Dendritic cell treated with granulocyte-macrophage colony-stimulating factor and Interleukin-4, amounts not matched to agents 40 ng/mL and 50 ng/mL, for 4 days (primary cell): ENCODE measurements around the gene APBA2.

Experiments
- H3K27ac Mint-ChIP-seq: one replicate; pipeline ENCODE4 v1.8.0; 2022; ENCODE audit warnings: mild to moderate bottlenecking, mixed read lengths
- H3K27me3 Mint-ChIP-seq: one replicate; pipeline ENCODE4 v1.8.0; 2022; ENCODE audit warnings: mild to moderate bottlenecking, mixed read lengths
- H3K36me3 Mint-ChIP-seq: one replicate; pipeline ENCODE4 v1.8.0; 2022; ENCODE audit warnings: low read depth, mixed read lengths
- H3K4me1 Mint-ChIP-seq: one replicate; pipeline ENCODE4 v1.8.0; 2022; ENCODE audit warnings: low read depth, mixed read lengths
- H3K4me3 Mint-ChIP-seq: one replicate; pipeline ENCODE4 v1.8.0; 2022; ENCODE audit warnings: mild to moderate bottlenecking, moderate library complexity, mixed read lengths
- H3K9me3 Mint-ChIP-seq: one replicate; pipeline ENCODE4 v1.8.0; 2022; ENCODE audit warnings: mixed read lengths
- intact Hi-C: fragments of 100-400 bp; cut with micrococcal nuclease; formaldehyde crosslinking; loops from one replicate; pipeline ENCODE4 v1.15.0; 2022

The APBA2 gene

DNA sequence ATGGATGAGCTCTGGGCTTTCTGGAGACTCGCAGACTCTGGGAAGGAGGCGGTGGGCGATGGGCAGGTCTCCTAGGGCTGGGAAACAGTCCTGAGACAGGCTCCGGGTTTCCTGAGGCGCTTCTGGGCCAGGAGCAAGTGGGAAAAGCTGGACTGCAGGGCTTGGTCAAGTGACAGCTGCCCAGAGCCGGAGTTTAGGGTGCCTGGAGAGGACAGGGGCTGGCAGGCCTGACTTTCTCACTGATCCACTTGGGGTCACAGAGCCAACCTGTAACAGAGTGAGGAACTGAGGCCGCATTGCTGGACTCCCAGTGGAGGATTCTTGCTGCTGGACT lies 107.9 kb downstream of the APBA2 start:
- no peaks in the 10 kb centered on the region for H3K27me3 Mint-ChIP-seq
- no peaks in the 10 kb centered on the region for H3K36me3 Mint-ChIP-seq
- intact Hi-C loops: no loop called here
- H3K4me1 Mint-ChIP-seq: peaks cover 29% of the 10 kb centered on the region
- H3K27ac Mint-ChIP-seq: no peak overlapping the region
- no peak overlapping the region for H3K4me3 Mint-ChIP-seq
- H3K9me3 Mint-ChIP-seq: no peaks in the 10 kb centered on the region

DNA sequence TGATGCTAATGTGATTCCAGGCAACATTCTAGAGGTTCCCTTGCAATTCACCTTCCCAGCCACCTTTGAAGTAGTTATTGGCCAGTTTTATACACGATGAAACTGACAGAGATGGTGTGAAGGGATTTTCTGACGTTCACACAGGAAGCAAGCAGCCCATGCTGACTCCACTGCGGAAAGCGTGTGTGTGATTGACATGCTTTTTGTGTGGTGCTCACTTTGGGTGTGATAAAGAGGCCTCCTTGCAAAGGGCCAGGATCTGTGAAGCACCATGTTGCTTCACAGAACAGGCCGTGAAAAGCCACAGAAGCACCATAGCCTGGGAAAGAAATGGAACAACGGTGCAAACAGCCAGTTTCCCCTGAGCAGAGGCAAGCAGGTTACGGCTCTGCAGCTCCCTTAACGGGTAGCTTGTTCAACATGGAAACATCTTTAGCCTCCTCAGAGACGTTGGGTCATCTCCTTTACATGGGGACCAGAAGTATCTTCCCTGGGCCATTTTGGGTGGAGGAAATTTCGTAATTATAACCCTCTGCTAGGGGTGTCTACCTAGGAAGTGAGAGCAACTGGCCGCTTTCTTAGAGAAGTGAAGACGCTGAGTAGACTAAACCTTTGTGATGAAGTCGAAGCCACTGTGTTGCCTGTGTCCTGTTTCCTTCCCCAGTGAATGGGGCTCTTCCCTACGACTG lies 108.5 kb downstream of the APBA2 start:
- peak overlapping the region; percentile 50 for H3K27ac Mint-ChIP-seq
- H3K4me3 Mint-ChIP-seq: no peak overlapping the region
- intact Hi-C loops: no loop called here

DNA sequence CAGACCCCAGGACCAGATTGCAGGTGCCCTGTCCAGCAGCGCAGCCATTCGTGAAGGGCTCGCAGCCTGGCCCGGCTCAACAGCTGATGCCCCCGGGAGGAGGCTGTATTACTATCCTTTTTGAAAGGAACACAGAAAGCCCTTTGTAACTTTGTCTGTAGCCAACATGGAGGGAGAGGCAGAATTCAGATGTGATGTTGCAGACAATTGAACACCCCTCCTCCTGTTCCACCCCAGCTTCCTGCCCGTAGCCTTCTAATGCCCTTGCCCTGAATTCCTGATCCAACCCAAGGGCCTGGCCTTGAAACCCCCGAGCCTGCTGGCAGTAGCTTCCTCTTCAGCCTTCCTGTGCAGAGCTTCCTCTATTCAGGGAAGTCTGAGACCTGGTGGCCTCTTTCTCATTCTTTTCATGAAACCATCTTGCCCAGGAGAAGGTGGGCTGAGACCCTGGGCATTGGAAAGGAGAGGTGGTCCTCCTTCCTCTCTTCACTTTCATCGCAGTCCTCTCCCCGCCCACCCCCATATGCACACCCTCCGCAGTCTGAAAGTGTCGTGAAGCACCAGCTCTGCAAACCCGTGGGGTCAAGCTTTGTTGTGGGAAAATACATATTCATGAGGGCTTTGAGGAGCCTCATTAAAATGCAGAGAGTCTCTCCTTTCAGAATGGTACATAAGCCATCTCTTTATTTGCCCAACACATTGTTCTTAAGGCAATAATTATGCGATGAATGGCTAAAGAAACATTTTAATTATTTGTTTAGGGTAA lies 109.2 kb downstream of the APBA2 start:
- intact Hi-C loops: no loop called here
- no peak overlapping the region for H3K4me3 Mint-ChIP-seq
- H3K4me1 Mint-ChIP-seq: peaks cover 29% of the 10 kb centered on the region

More for the DNA sequence above, 108.5 kb downstream of the APBA2 start:
- H3K4me1 Mint-ChIP-seq: peaks cover 29% of the 10 kb centered on the region
- no peaks in the 10 kb centered on the region for H3K36me3 Mint-ChIP-seq
- H3K9me3 Mint-ChIP-seq: no peaks in the 10 kb centered on the region
- H3K27me3 Mint-ChIP-seq: no peaks in the 10 kb centered on the region

DNA sequence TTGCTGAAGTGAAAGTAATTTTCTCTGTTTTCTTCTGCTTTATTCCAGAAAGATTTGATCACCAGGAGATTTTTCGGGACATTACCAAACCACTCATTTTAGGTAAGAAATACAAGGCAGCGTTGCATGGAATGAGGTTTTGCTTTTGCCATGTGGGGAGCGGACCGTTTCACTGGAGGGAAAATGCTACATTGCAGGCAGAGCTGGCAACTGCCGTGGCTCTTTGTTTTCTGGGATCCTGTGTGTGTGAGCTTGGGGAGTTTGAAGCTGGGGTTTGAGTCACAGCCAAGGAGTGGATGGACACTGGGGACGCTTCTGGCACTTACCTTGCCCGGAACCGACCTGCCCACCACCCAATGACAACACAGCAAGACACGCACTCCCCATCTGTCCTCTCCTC lies 109.9 kb downstream of the APBA2 start:
- no peaks in the 10 kb centered on the region for H3K36me3 Mint-ChIP-seq

More for the DNA sequence above, 109.2 kb downstream of the APBA2 start:
- Mint-ChIP-seq H3K9me3 (no peaks in the 10 kb centered on the region), H3K36me3 (no peaks in the 10 kb centered on the region), H3K27me3 (no peaks in the 10 kb centered on the region), H3K27ac (peak overlapping the region; percentile 50)

DNA sequence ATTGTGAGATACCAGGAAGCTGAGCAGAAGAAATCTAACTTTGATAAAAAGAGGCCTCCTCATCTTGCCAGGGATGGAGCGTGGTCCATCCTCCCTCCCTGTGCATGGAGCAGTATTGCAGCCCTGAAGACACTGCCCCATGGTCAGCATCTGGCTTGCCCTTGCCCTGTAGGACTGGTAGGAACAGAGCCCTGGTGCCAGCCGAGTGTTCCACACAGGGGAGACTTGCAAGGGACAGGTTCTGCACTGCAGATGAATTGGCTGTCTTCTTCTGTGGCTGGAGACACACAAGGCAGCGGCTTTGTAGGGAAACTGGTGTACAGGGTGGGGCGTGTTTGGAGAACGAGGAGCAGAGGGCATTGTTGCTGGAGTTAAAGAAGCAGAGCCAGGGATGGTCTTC lies 110.5 kb downstream of the APBA2 start:
- intact Hi-C loops: no loop called here
- H3K4me1 Mint-ChIP-seq: peaks cover 29% of the 10 kb centered on the region

More for the DNA sequence above, 109.9 kb downstream of the APBA2 start:
- Mint-ChIP-seq H3K9me3 (no peaks in the 10 kb centered on the region), H3K4me1 (peaks cover 29% of the 10 kb centered on the region), H3K27ac (no peak overlapping the region), H3K27me3 (no peaks in the 10 kb centered on the region), H3K4me3 (no peak overlapping the region)
- intact Hi-C loops: no loop called here

DNA sequence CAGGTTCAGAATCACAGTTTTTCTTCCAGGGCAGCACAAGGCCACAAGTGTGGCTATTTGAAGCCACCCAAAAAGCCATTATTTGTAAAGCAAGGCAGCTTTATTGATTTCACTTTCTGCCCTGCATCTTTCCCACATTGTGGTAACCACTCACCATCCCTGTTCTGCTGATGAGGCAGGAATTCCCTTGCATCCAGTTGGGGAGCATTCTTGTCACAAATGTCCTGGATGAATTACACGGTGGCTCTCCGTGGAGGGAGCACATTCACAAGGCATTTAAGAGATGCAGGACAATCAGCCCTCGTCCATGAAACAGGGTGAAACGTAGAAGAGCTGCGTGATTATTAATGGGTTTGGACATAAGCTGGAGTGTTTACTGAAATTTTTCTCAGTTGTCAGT lies 111.2 kb downstream of the APBA2 start:
- no peak overlapping the region for H3K4me3 Mint-ChIP-seq
- H3K27ac Mint-ChIP-seq: no peak overlapping the region
- no peaks in the 10 kb centered on the region for H3K9me3 Mint-ChIP-seq
- peaks cover 29% of the 10 kb centered on the region for H3K4me1 Mint-ChIP-seq
- H3K27me3 Mint-ChIP-seq: no peaks in the 10 kb centered on the region
- H3K36me3 Mint-ChIP-seq: no peaks in the 10 kb centered on the region
- intact Hi-C loops: no loop called here

More for the DNA sequence above, 110.5 kb downstream of the APBA2 start:
- H3K4me3 Mint-ChIP-seq: no peak overlapping the region
- H3K36me3 Mint-ChIP-seq: no peaks in the 10 kb centered on the region
- H3K27ac Mint-ChIP-seq: no peak overlapping the region
- no peaks in the 10 kb centered on the region for H3K9me3 Mint-ChIP-seq
- no peaks in the 10 kb centered on the region for H3K27me3 Mint-ChIP-seq

DNA sequence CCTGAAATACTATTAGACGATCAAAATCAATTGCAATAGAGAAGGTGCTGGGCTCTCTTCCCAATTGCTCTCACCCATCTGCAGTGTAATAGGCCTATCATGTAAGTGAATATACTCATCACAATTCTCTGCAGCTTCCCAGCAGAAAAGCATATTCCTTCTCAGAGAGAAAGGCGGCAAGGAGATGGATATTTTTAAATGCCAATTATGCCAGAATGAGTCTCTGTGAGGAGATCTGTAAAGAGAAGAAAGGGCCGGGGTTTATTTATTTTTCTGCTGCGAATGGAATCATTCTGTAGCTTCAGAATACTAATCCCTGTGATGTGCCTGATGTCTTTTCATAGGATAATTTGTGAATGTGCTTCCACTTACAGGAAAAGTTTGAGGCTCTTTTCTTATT lies 112.0 kb downstream of the APBA2 start:
- Mint-ChIP-seq H3K4me3 (no peak overlapping the region), H3K4me1 (peaks cover 25% of the 10 kb centered on the region), H3K9me3 (no peaks in the 10 kb centered on the region), H3K27ac (no peak overlapping the region), H3K27me3 (no peaks in the 10 kb centered on the region), H3K36me3 (no peaks in the 10 kb centered on the region)
- intact Hi-C loops: no loop called here

DNA sequence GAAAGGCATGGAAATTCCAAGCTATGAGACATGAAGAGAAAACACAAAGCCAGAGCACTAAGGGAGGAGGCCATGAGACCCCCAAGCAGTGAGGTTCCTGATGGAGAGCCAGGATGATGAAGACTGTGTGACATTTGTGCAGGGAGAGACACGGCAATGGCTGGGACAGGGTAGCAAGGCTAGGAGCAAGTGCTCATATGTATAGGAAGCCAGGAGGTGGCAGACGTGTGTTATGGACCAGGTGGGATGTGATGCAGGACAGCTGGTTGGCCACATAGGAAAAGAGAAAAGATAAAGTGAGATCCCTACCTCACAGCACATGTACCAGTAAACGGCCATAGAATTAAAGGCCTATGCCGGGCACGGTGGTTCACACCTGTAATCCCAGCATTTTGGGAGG lies 112.7 kb downstream of the APBA2 start:
- intact Hi-C loops: no loop called here
- Mint-ChIP-seq H3K4me1 (peaks cover 18% of the 10 kb centered on the region), H3K36me3 (no peaks in the 10 kb centered on the region), H3K27ac (no peak overlapping the region), H3K9me3 (no peaks in the 10 kb centered on the region), H3K4me3 (no peak overlapping the region), H3K27me3 (no peaks in the 10 kb centered on the region)

DNA sequence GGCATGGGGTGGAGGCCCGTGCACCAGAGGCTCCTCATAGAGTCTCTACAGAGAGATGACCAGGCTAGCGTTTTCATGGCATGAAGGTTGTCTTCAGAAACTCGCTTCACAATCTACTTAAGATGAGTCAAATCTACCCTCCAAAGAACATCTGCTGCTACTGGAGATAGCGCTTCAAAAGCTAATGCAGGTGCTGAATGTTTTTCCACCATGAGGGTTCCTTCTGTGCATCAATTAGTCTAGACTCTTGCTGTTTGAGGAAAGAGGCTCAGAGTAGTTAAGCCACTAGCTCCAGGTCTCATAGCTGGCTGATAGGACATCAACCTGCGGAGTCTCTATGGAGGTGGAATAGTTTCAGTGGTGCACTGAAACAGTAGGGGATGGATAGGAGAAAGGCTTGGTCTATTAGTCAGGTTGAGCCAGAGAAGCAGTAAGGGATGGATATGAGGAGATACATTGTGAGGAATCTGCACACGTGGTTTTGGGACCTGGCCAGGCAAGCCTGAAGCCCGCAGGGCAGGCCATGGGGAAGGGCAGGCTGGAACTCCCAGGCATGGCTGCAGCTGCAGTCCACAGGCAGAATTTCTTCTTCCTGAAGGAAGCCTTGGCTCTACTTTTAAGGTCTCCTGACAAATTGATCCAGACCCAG lies 117.5 kb downstream of the APBA2 start:
- H3K4me3 Mint-ChIP-seq: no peak overlapping the region
- H3K27me3 Mint-ChIP-seq: peaks cover 2% of the 10 kb centered on the region
- H3K27ac Mint-ChIP-seq: no peak overlapping the region
- intact Hi-C loops: no loop called here
- no peaks in the 10 kb centered on the region for H3K36me3 Mint-ChIP-seq
- no peaks in the 10 kb centered on the region for H3K4me1 Mint-ChIP-seq
- peaks cover 7% of the 10 kb centered on the region for H3K9me3 Mint-ChIP-seq

DNA sequence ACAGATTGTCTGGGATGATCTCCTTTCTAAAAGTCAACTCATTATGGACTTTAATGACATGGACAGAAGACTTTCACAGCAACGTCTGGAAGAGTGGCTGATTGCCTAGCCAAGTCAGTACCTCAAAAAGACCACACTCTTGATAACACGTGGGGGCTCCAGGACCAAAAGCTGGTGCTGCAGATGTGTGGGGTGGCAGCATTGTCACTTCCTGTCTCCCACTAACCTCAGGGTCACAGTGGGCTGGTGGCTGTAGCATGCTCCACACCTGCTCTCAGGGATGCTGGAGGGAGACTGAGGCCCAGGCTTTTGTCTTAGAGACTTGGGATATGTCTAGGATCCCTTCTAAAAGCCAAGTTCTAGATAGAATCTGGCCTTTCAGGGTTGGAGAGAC lies 118.1 kb downstream of the APBA2 start:
- peaks cover 7% of the 10 kb centered on the region for H3K9me3 Mint-ChIP-seq
- no peaks in the 10 kb centered on the region for H3K4me1 Mint-ChIP-seq
- intact Hi-C loops: no loop called here
- no peak overlapping the region for H3K27ac Mint-ChIP-seq
- H3K4me3 Mint-ChIP-seq: no peak overlapping the region
- H3K27me3 Mint-ChIP-seq: peaks cover 2% of the 10 kb centered on the region
- H3K36me3 Mint-ChIP-seq: no peaks in the 10 kb centered on the region

DNA sequence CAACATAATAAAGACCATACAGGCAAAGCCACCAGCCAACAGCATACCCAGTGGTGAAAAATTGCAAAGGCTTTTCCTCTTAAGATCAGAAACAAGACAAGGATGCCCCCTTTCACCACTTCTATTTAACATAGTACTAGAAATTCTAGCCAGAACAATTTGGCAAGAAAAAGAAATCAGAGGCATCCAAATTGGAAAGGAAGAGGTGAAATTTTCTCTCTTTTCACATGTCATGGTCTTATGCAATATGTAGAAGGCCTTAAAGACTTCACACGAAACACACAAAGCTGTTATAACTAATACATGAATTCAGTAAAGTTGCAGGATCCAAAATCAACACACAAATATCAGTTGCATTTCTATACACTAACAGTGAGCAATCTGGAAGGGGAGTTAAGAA lies 120.2 kb downstream of the APBA2 start:
- no peak overlapping the region for H3K4me3 Mint-ChIP-seq
- H3K27me3 Mint-ChIP-seq: peaks cover 2% of the 10 kb centered on the region
- H3K36me3 Mint-ChIP-seq: no peaks in the 10 kb centered on the region
- H3K27ac Mint-ChIP-seq: no peak overlapping the region
- H3K9me3 Mint-ChIP-seq: peaks cover 7% of the 10 kb centered on the region
- intact Hi-C loops: no loop called here
- no peaks in the 10 kb centered on the region for H3K4me1 Mint-ChIP-seq

DNA sequence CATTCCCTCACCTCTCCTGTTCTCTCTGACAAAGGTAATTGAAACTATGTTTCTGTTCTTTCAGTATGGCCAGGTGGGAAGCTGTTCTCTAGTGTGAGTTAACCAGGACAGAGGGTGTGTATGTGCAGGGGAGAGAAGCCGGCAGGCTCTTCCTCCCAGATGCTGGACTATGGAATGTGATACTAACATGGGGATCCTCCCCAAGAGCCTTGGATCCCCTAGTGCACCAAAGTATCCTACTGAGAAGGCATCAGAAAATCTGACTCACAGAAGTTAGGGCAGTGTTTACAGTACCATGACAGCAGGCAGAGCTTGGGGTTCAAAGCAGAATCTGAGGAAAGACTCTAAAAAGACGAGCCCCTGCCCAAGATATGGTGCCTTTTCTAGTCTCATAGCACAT lies 123.1 kb downstream of the APBA2 start:
- Mint-ChIP-seq H3K4me1 (no peaks in the 10 kb centered on the region), H3K9me3 (peaks cover 7% of the 10 kb centered on the region), H3K27ac (no peak overlapping the region), H3K36me3 (no peaks in the 10 kb centered on the region), H3K4me3 (no peak overlapping the region), H3K27me3 (peaks cover 2% of the 10 kb centered on the region)
- intact Hi-C loops: no loop called here

DNA sequence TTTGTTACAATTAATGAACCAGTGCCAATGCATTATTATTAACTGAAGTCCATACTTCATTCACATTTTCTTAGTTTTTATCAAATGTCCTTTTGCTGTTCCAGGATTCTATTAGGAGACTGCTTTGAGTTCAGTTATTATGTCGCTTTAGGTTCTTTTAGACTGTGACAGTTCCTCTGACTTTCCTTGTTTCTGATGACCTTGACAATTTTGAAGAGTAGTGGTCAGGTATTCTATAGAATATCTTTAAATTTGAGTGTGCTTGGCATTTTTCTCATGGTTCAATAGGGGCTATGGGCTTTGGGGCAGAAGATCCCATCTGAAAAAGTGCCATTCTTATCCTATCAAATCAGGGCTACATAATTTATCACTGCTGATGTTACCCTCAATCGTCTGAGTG lies 126.3 kb downstream of the APBA2 start:
- Mint-ChIP-seq H3K27ac (no peak overlapping the region), H3K4me3 (no peak overlapping the region), H3K27me3 (no peaks in the 10 kb centered on the region), H3K9me3 (no peaks in the 10 kb centered on the region), H3K4me1 (no peaks in the 10 kb centered on the region), H3K36me3 (no peaks in the 10 kb centered on the region)
- intact Hi-C loops: no loop called here

DNA sequence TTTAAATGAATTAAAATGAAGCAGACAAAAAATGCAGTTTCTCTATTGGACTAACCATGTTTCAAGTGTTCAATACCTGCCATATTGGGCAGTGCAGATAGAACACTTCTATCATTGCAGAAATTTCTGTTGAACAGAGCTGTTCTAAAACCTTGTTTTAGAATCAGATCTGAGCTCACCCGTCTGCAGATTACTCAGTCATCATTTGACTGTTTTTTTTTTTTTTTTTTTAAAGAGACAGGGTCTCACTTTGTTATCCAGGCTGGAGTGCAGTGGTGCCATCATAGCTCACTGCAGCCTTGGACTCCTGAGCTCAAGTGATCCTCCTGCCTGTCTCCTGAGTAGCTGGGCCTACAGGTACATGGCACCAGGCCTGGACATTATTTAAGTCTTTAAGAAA lies 128.7 kb downstream of the APBA2 start:
- Mint-ChIP-seq H3K4me3 (no peak overlapping the region), H3K4me1 (no peaks in the 10 kb centered on the region), H3K27ac (no peak overlapping the region), H3K27me3 (no peaks in the 10 kb centered on the region), H3K9me3 (no peaks in the 10 kb centered on the region), H3K36me3 (no peaks in the 10 kb centered on the region)
- intact Hi-C loops: no loop called here
